OCI-LY7 (cell line): ENCODE results near the gene SLC7A7.

Experiments
- EZH2phosphoT487 ChIP-seq: fragments of 200-600 bp; sonication (generic); IDR thresholded peaks from 2 replicates; pipeline ENCODE4 v1.6.1; 2018; ENCODE audit warnings: low read depth, borderline replicate concordance, mild to moderate bottlenecking, mixed run types, antibody characterized with exemption, low read length, moderate library complexity, mixed read lengths
- TF ChIP-seq, protein P1 (sequence below): fragments of 200-600 bp; sonication (generic); conservative IDR thresholded peaks from 2 replicates; pipeline ENCODE4 v1.5.1; 2014; ENCODE audit warnings: mild to moderate bottlenecking, antibody characterized with exemption, low read length, moderate library complexity, mixed read lengths

- TF ChIP-seq, protein P1, sequence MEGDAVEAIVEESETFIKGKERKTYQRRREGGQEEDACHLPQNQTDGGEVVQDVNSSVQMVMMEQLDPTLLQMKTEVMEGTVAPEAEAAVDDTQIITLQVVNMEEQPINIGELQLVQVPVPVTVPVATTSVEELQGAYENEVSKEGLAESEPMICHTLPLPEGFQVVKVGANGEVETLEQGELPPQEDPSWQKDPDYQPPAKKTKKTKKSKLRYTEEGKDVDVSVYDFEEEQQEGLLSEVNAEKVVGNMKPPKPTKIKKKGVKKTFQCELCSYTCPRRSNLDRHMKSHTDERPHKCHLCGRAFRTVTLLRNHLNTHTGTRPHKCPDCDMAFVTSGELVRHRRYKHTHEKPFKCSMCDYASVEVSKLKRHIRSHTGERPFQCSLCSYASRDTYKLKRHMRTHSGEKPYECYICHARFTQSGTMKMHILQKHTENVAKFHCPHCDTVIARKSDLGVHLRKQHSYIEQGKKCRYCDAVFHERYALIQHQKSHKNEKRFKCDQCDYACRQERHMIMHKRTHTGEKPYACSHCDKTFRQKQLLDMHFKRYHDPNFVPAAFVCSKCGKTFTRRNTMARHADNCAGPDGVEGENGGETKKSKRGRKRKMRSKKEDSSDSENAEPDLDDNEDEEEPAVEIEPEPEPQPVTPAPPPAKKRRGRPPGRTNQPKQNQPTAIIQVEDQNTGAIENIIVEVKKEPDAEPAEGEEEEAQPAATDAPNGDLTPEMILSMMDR = no peak
- no peak for TF ChIP-seq EZH2phosphoT487
These were observed 18.0 kb downstream of the SLC7A7 start for GRCh38 chr14:22797017-22797917.
